GM12878 (cell line): ENCODE measurements around the gene PTPRD. TPM values are rescaled to one million over a fixed set of nuclear protein-coding genes. Genes with fewer than 3 reads are reported as not detected.

ENCODE experiments used
- ATAC-seq: fragments of 200-7000 bp; cut with Tn5 transposase; 3 replicates; pipeline ENCODE4 v1.9.1; 2020; ENCODE audit warnings: mild to moderate bottlenecking, moderate library complexity
- BruUV-seq: library from RNA; stranded (reverse); fragments of 400-500 nt; replicated peaks from 2 replicates; lab custom pipeline; 2021; lab: Mats Ljungman, UMichigan
- CTCF ChIA-PET: fragments of 300-600 bp; sonication (Branson Sonifier 250); formaldehyde crosslinking; extraction: SDS; loops from one replicate; lab custom pipeline; 2021; ENCODE audit warnings: inconsistent platforms; lab: Yijun Ruan, JAX
- POLR2A ChIA-PET: fragments of 350-600 bp; formaldehyde crosslinking; extraction: SDS; loops from one replicate; lab custom pipeline; 2021; ENCODE audit warnings: inconsistent platforms; lab: Charles Lee
- RAD21 ChIA-PET: fragments of 300-600 bp; sonication (Branson Sonifier 250); formaldehyde crosslinking; loops from one replicate; lab custom pipeline; 2023; ENCODE audit warnings: antibody characterized with exemption; ENCODE audit not compliant: unreplicated experiment; lab: Charles Lee
- SMC1A ChIA-PET: fragments of 300-600 bp; sonication (Branson Sonifier 250); formaldehyde crosslinking; loops from one replicate; lab custom pipeline; 2023; ENCODE audit not compliant: unreplicated experiment, uncharacterized antibody; lab: Charles Lee
- DNase-seq: peaks from one replicate; pipeline ENCODE4 v3.0.0-alpha.2; 2011; ENCODE audit warnings: low read depth, low spot score
- FAIRE-seq: peaks from 3 replicates; lab custom pipeline; 2011; peaks lifted over from hg19 to GRCh38; lab: Jason Lieb, UNC
- H2AFZ ChIP-seq: 2 replicates; pipeline ENCODE4 v1.6.0; 2011; ENCODE audit warnings: low read depth, low read length, control low read depth; ENCODE audit not compliant: control insufficient read depth
- H3K27ac ChIP-seq: 2 replicates; pipeline ENCODE4 v1.5.1; 2011; ENCODE audit warnings: control low read depth; ENCODE audit not compliant: control insufficient read depth, insufficient read depth
- H3K27me3 ChIP-seq, 2 experiments: replicated peaks in 1 of 2; 2 replicates each; pipeline versions ENCODE4 v1.6.0 to v1.6.1; 2011; ENCODE audit warnings: low read length in 1 of 2; ENCODE audit not compliant: control insufficient read depth in 2 of 2, insufficient read depth in 2 of 2
- H3K36me3 ChIP-seq, 2 experiments: 2 replicates each; pipeline ENCODE4 v1.5.1; 2011; ENCODE audit warnings: low read length in 1 of 2; ENCODE audit not compliant: control insufficient read depth in 2 of 2, insufficient read depth in 2 of 2
- H3K4me1 ChIP-seq: 2 replicates; pipeline ENCODE4 v1.6.1; 2011; ENCODE audit warnings: mild to moderate bottlenecking, low read length, moderate library complexity, mixed read lengths; ENCODE audit not compliant: control insufficient read depth, insufficient read depth
- H3K4me2 ChIP-seq: 2 replicates; pipeline ENCODE4 v1.6.0; 2011; ENCODE audit warnings: control low read depth; ENCODE audit not compliant: control insufficient read depth, insufficient read depth
- H3K4me3 ChIP-seq: fragments of 200-600 bp; sonication (generic); 2 replicates; pipeline ENCODE4 v1.5.1; 2016
- H3K79me2 ChIP-seq: 2 replicates; pipeline ENCODE4 v1.6.0; 2011; ENCODE audit warnings: low read length; ENCODE audit not compliant: control insufficient read depth, insufficient read depth
- H3K9ac ChIP-seq: 2 replicates; pipeline ENCODE4 v1.8.0; 2011; ENCODE audit warnings: low read length, control low read depth, mixed read lengths; ENCODE audit not compliant: control insufficient read depth, insufficient read depth
- H3K9me3 ChIP-seq: replicated peaks from 3 replicates; pipeline ENCODE4 v1.5.1; 2011; ENCODE audit warnings: mild to moderate bottlenecking, low read length; ENCODE audit not compliant: control insufficient read depth, insufficient read depth
- H4K20me1 ChIP-seq: 2 replicates; pipeline ENCODE4 v1.6.0; 2011; ENCODE audit not compliant: control insufficient read depth, insufficient read depth
- BRCA1 ChIP-seq: IDR thresholded peaks from 2 replicates; pipeline ENCODE4 v1.6.1; 2011; ENCODE audit warnings: low read depth, low read length, improper control_type of control experiment
- CEBPB ChIP-seq, 2 experiments: fragments of 150-350 bp in 1 of 2; IDR thresholded peaks; 2 replicates each; pipeline ENCODE4 v1.6.1; 2012 to 2014; ENCODE audit warnings: low read depth in 2 of 2, low read length in 2 of 2, borderline replicate concordance in 1 of 2, inconsistent platforms in 1 of 2
- EGR1 ChIP-seq, 2 experiments: IDR thresholded peaks; 1 replicate in 1 of 2; 2 replicates in 1 of 2; pipeline ENCODE4 v1.6.1; 2011 to 2012; ENCODE audit warnings: low read depth in 2 of 2, low read length in 2 of 2, borderline replicate concordance in 1 of 2, mild to moderate bottlenecking in 1 of 2, moderate library complexity in 1 of 2
- ETV6 ChIP-seq, 2 experiments: fragments of 450-650 bp in 1 of 2; IDR thresholded peaks in 1 of 2; conservative IDR thresholded peaks in 1 of 2; 2 replicates each; pipeline ENCODE4 v1.6.1; 2014; ENCODE audit warnings: antibody characterized with exemption in 1 of 2, borderline replicate concordance in 1 of 2, low read depth in 1 of 2, mild to moderate bottlenecking in 1 of 2, moderate library complexity in 1 of 2
- FOXK2 ChIP-seq: fragments of 450-650 bp; IDR thresholded peaks from 2 replicates; pipeline ENCODE4 v1.6.1; 2017; ENCODE audit warnings: mild to moderate bottlenecking, moderate library complexity
- GABPA ChIP-seq: IDR thresholded peaks from 2 replicates; pipeline ENCODE4 v1.6.1; 2014; ENCODE audit warnings: antibody characterized with exemption, low read depth, mild to moderate bottlenecking, inconsistent platforms
- JUND ChIP-seq: IDR thresholded peaks from 2 replicates; pipeline ENCODE4 v1.6.1; 2012; ENCODE audit warnings: low read depth, mild to moderate bottlenecking, low read length, improper control_type of control experiment, moderate library complexity
- NFYB ChIP-seq: IDR thresholded peaks from 2 replicates; pipeline ENCODE4 v1.6.1; 2011; ENCODE audit warnings: low read depth, mild to moderate bottlenecking, low read length, improper control_type of control experiment, moderate library complexity; ENCODE audit not compliant: insufficient read depth
- POLR2AphosphoS5 ChIP-seq: IDR thresholded peaks from 2 replicates; pipeline ENCODE4 v1.6.1; 2011; ENCODE audit warnings: mild to moderate bottlenecking, low read length, inconsistent platforms
- RAD21 ChIP-seq: IDR thresholded peaks from 2 replicates; pipeline ENCODE4 v1.6.1; 2011; ENCODE audit warnings: mild to moderate bottlenecking, low read depth, low read length, moderate library complexity; ENCODE audit not compliant: insufficient read depth
- RELA ChIP-seq: fragments of 450-650 bp; IDR thresholded peaks from 2 replicates; pipeline ENCODE4 v1.8.0; 2014; ENCODE audit warnings: borderline replicate concordance; ENCODE audit not compliant: partially characterized antibody
- SIX5 ChIP-seq: IDR thresholded peaks from 2 replicates; pipeline ENCODE4 v1.6.1; 2011; ENCODE audit warnings: mild to moderate bottlenecking, low read depth, low read length, moderate library complexity; ENCODE audit not compliant: severe bottlenecking
- SREBF1 ChIP-seq: IDR thresholded peaks from 2 replicates; pipeline ENCODE4 v1.6.1; 2012; ENCODE audit warnings: mild to moderate bottlenecking, low read length
- YBX1 ChIP-seq: fragments of 450-650 bp; IDR thresholded peaks from 2 replicates; pipeline ENCODE4 v1.6.1; 2016; ENCODE audit warnings: antibody characterized with exemption
- WGBS: methylation state at CpG from one replicate; pipeline ENCODE4 v1.1.6; 2016; ENCODE audit warnings: low lambda C conversion rate; ENCODE audit not compliant: insufficient replicate concordance, insufficient coverage; ENCODE audit errors: missing lambda C conversion rate; 5-methylcytosine and 5-hydroxymethylcytosine counted together
- in situ Hi-C: fragments of 300-500 bp; cut with MboI; formaldehyde crosslinking; loops from 9 replicates; pipeline ENCODE4 v1.14.3; 2018; ENCODE audit warnings: mixed read lengths
- intact Hi-C: fragments of 100-400 bp; cut with micrococcal nuclease; formaldehyde crosslinking; loops from one replicate; pipeline ENCODE4 v1.14.2; 2022; ENCODE audit not compliant: unreplicated experiment
- polyA plus RNA-seq, 11 experiments: library from polyadenylated mRNA; depleted of rRNA in 4 of 11; unstranded in 6 of 11; stranded (reverse) in 5 of 11; fragments of >200 nt; fragmentation: Nextera tagmentation in 4 of 11; fragmentation: Illumina TruSeq in 1 of 11; extraction: Ambion mirVana in 4 of 11; extraction: Trizol in 1 of 11; gene quantifications; 1 replicate in 1 of 11; 2 replicates in 10 of 11; pipeline versions ENCODE4 v1.2.1 to v1.2.3, GENCODE V29; 2011 to 2016; ENCODE audit warnings: inconsistent platforms in 2 of 11, missing spikeins in 2 of 11, low read depth in 1 of 11
- total RNA-seq, 4 experiments: library from RNA; depleted of rRNA in 3 of 4; stranded (reverse); fragments of >200 nt in 3 of 4; fragmentation: Illumina TruSeq in 1 of 4; extraction: Trizol in 1 of 4; gene quantifications; 2 replicates each; pipeline versions ENCODE4 v1.2.1 to v1.2.3, GENCODE V29; 2013 to 2021
- TF ChIP-seq, protein P1 (sequence below): fragments of 450-650 bp; formaldehyde crosslinking; IDR thresholded peaks from 2 replicates; pipeline ENCODE4 v1.4.0; 2020; ENCODE audit warnings: mild to moderate bottlenecking, moderate library complexity
- TF ChIP-seq, protein P2 (sequence below): fragments of 450-650 bp; IDR thresholded peaks from 2 replicates; pipeline ENCODE4 v1.6.1; 2014; ENCODE audit warnings: mild to moderate bottlenecking
- TF ChIP-seq, protein P3 (sequence below): fragments of 150-350 bp; IDR thresholded peaks from 2 replicates; pipeline ENCODE4 v1.6.1; 2014; ENCODE audit warnings: mild to moderate bottlenecking, low read depth, low read length

The PTPRD gene
- total and polyA plus RNA-seq, 10 of the 15 experiments (the other 5 are each of a cell fraction or from before 2014, with no cell fraction given), result under 0.01 to 0.05 (median 0.01) TPM; not detected in 7

DNA sequence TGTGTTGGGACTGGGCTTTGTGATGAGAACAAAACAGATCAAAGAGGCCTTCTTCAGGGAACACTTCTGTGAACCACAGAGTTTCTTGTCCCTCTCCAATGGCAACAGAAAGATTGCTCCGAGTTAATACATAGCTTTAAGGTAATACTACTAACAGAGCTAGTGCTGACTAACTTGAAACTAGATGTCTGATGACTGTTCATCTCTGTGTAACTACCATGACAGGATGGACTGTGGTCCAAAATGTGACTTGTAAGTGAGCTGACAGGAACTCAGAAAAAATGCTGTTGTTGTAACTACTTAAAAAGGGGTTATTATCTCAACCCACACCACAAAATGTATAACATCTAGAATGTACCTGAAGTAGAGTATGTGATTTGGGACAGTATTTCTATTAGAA lies 2183.0 kb downstream of the PTPRD start:
- Histone ChIP-seq H3K27me3 (no peaks in the 10 kb centered on the region), H3K4me3 (no peak overlapping the region), H4K20me1 (no peaks in the 10 kb centered on the region), H2AFZ (no peak overlapping the region), H3K4me1 (no peaks in the 10 kb centered on the region), H3K9ac (no peak overlapping the region), H3K9me3 (no peaks in the 10 kb centered on the region), H3K27ac (no peak overlapping the region), H3K79me2 (no peaks in the 10 kb centered on the region), H3K36me3 (no peaks in the 10 kb centered on the region), H3K4me2 (no peak overlapping the region)
- ChIA-PET CTCF (no interaction called here), SMC1A (interaction anchor here (1.2 kb wide), 1 partner anchor 10 kb away, joined by 4 read pairs; no protein-coding TSS in a partner anchor), RAD21 (no interaction called here), POLR2A (no interaction called here)
- BruUV-seq, result no TSS peak
- in situ Hi-C loops (no loop called here), intact Hi-C loops (no loop called here)
- no peak for FAIRE-seq
- no peak for ATAC-seq
- DNase-seq, result no peak
- WGBS, result 0% methylated on average over 1 of the region's 1 CpG
- no peak for TF ChIP-seq SIX5
- no peak for TF ChIP-seq JUND
- TF ChIP-seq CEBPB (IDR thresholded peaks at IDR 0.05; ENCODE audit: borderline replicate concordance in 1 of 2, low read depth in 2 of 2, low read length in 2 of 2), result no peak
- TF ChIP-seq RAD21, result no peak
- TF ChIP-seq YBX1, result no peak
- no peak for TF ChIP-seq RELA
- TF ChIP-seq, protein P1, sequence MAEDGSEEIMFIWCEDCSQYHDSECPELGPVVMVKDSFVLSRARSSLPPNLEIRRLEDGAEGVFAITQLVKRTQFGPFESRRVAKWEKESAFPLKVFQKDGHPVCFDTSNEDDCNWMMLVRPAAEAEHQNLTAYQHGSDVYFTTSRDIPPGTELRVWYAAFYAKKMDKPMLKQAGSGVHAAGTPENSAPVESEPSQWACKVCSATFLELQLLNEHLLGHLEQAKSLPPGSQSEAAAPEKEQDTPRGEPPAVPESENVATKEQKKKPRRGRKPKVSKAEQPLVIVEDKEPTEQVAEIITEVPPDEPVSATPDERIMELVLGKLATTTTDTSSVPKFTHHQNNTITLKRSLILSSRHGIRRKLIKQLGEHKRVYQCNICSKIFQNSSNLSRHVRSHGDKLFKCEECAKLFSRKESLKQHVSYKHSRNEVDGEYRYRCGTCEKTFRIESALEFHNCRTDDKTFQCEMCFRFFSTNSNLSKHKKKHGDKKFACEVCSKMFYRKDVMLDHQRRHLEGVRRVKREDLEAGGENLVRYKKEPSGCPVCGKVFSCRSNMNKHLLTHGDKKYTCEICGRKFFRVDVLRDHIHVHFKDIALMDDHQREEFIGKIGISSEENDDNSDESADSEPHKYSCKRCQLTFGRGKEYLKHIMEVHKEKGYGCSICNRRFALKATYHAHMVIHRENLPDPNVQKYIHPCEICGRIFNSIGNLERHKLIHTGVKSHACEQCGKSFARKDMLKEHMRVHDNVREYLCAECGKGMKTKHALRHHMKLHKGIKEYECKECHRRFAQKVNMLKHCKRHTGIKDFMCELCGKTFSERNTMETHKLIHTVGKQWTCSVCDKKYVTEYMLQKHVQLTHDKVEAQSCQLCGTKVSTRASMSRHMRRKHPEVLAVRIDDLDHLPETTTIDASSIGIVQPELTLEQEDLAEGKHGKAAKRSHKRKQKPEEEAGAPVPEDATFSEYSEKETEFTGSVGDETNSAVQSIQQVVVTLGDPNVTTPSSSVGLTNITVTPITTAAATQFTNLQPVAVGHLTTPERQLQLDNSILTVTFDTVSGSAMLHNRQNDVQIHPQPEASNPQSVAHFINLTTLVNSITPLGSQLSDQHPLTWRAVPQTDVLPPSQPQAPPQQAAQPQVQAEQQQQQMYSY (CRISPR knock-in tag), result no peak
- TF ChIP-seq POLR2AphosphoS5, result no peak
- no peak for TF ChIP-seq SREBF1
- no peak for TF ChIP-seq FOXK2
- TF ChIP-seq BRCA1, result no peak
- TF ChIP-seq, protein P2, sequence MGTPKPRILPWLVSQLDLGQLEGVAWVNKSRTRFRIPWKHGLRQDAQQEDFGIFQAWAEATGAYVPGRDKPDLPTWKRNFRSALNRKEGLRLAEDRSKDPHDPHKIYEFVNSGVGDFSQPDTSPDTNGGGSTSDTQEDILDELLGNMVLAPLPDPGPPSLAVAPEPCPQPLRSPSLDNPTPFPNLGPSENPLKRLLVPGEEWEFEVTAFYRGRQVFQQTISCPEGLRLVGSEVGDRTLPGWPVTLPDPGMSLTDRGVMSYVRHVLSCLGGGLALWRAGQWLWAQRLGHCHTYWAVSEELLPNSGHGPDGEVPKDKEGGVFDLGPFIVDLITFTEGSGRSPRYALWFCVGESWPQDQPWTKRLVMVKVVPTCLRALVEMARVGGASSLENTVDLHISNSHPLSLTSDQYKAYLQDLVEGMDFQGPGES, result no peak
- TF ChIP-seq NFYB, result no peak
- no peak for TF ChIP-seq GABPA
- no peak for TF ChIP-seq ETV6 (conservative IDR thresholded peaks at IDR 0.05 in 1 of 2, IDR thresholded peaks at IDR 0.05 in 1 of 2; ENCODE audit: borderline replicate concordance in 1 of 2, low read depth in 1 of 2)
- no peak for TF ChIP-seq EGR1 (IDR thresholded peaks at IDR 0.05; ENCODE audit: borderline replicate concordance in 1 of 2, low read depth in 2 of 2, low read length in 2 of 2)
- TF ChIP-seq, protein P3, sequence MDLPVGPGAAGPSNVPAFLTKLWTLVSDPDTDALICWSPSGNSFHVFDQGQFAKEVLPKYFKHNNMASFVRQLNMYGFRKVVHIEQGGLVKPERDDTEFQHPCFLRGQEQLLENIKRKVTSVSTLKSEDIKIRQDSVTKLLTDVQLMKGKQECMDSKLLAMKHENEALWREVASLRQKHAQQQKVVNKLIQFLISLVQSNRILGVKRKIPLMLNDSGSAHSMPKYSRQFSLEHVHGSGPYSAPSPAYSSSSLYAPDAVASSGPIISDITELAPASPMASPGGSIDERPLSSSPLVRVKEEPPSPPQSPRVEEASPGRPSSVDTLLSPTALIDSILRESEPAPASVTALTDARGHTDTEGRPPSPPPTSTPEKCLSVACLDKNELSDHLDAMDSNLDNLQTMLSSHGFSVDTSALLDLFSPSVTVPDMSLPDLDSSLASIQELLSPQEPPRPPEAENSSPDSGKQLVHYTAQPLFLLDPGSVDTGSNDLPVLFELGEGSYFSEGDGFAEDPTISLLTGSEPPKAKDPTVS, result no peak
